Stomach (tissue), 9 donors: ENCODE measurements around the gene KLK11. TPM values are rescaled to one million over a fixed set of nuclear protein-coding genes. Genes with fewer than 3 reads are reported as not detected.

ENCODE experiments used
- DNase-seq, 2 donors: peaks; one replicate each; pipeline versions ENCODE4 v3.0.0 to v3.0.0-alpha.2; 2013 to 2019
- H3K27ac ChIP-seq, 5 donors: fragments of 200-600 bp in 4 of 5; sonication (generic) in 4 of 5; one replicate each; pipeline ENCODE4 v1.5.1; 2013 to 2019; ENCODE audit warnings: mild to moderate bottlenecking in 1 of 5, moderate library complexity in 1 of 5
- H3K27me3 ChIP-seq, 3 donors: fragments of 200-600 bp; sonication (generic); one replicate each; pipeline ENCODE4 v1.5.1; 2017 to 2019; ENCODE audit warnings: mixed run types in 1 of 3
- H3K36me3 ChIP-seq, 4 donors: fragments of 200-600 bp; sonication (generic); 1 replicate in 3 of 4; 2 replicates in 1 of 4; pipeline ENCODE4 v1.5.1; 2016 to 2019
- H3K4me1 ChIP-seq, 4 donors: fragments of 200-600 bp; sonication (generic); one replicate each; pipeline ENCODE4 v1.5.1; 2016 to 2019
- H3K4me3 ChIP-seq, 4 donors: fragments of 200-600 bp; sonication (generic) in 3 of 4; one replicate each; pipeline ENCODE4 v1.5.1; 2016 to 2019; ENCODE audit warnings: mild to moderate bottlenecking in 1 of 4
- H3K9me3 ChIP-seq, 4 donors: fragments of 200-600 bp; sonication (generic); one replicate each; pipeline ENCODE4 v1.5.1; 2016 to 2019
- CTCF ChIP-seq, 7 experiments: fragments of 450-650 bp in 4 of 7; fragments of 200-600 bp in 3 of 7; sonication (generic) in 3 of 7; IDR thresholded peaks; one replicate each; pipeline ENCODE4 v1.5.1; 2016 to 2019; ENCODE audit warnings: antibody characterized with exemption in 7 of 7, control low read depth in 2 of 7, mild to moderate bottlenecking in 1 of 7
- EP300 ChIP-seq: sonication (generic); formaldehyde crosslinking; IDR thresholded peaks from one replicate; pipeline ENCODE4 v1.6.1; 2017; ENCODE audit warnings: antibody characterized with exemption
- POLR2A ChIP-seq, 4 donors: fragments of 450-650 bp; IDR thresholded peaks; one replicate each; pipeline ENCODE4 v1.6.1; 2016; ENCODE audit warnings: antibody characterized with exemption in 4 of 4, control low read depth in 2 of 4, mild to moderate bottlenecking in 1 of 4, moderate library complexity in 1 of 4
- POLR2AphosphoS5 ChIP-seq, 3 donors: sonication (generic); formaldehyde crosslinking; IDR thresholded peaks; one replicate each; pipeline ENCODE4 v1.6.1; 2016; ENCODE audit warnings: antibody characterized with exemption in 3 of 3
- WGBS, 5 donors: extraction: QIAGEN DNeasy Blood & Tissue Kit in 3 of 5; methylation state at CpG; one replicate each; pipeline versions ENCODE4 v1.1.5 to v1.1.7; 2013 to 2018; 5-methylcytosine and 5-hydroxymethylcytosine counted together
- intact Hi-C: fragments of 100-400 bp; cut with DNase I; formaldehyde crosslinking; loops from one replicate; pipeline ENCODE4 v1.15.1; 2023; ENCODE audit warnings: low total_unique reads
- polyA plus RNA-seq, 3 donors: library from polyadenylated mRNA; stranded (reverse); fragments of 200-250 nt; gene quantifications; one replicate each; pipeline ENCODE4 v1.2.3, GENCODE V29; 2013
- total RNA-seq, 5 donors: library from RNA; depleted of rRNA; stranded (reverse); fragments of >200 nt; gene quantifications; one replicate each; pipeline versions ENCODE4 v1.1.0 to v1.2.3, GENCODE V29; 2014 to 2016
- donor health status: healthy with polysubstance abuse.
- donor health status: Bipolar disorder and iron deficiency.
- donor health status: healthy.

The KLK11 gene
- total and polyA plus RNA-seq, 8 donors: 1.8 to 152 (median 41.1) TPM; not detected in 1

- WGBS, 5 donors: 5 to 16% (median 9%) methylated on average over 4 of the region's 4 CpGs
- no peak for TF ChIP-seq EP300
- H3K9me3 ChIP-seq: peaks cover 0 to 4% (median 2%) of the 10 kb centered on the region in 4 donors
- no peak overlapping the region for H3K4me3 ChIP-seq
- no peak for DNase-seq
- H3K4me1 ChIP-seq: peaks cover 0 to 10% (median 0%) of the 10 kb centered on the region in 4 donors
- peaks cover 0 to 10% (median 0%) of the 10 kb centered on the region in 3 donors for H3K27me3 ChIP-seq
- peak overlapping the region in 1 of 5 donors; percentile 16 for H3K27ac ChIP-seq
- no peaks in the 10 kb centered on the region for H3K36me3 ChIP-seq
- intact Hi-C loops: no loop called here
Observed at GRCh38 chr19:51047031-51047335, 20.6 kb upstream of the KLK11 start.

GRCh38 chr19:51044327-51044726 is 17.9 kb upstream of the KLK11 start:
- Histone ChIP-seq H3K9me3 (no peaks in the 10 kb centered on the region), H3K4me3 (no peak overlapping the region), H3K36me3 (no peaks in the 10 kb centered on the region), H3K27ac (no peak overlapping the region), H3K4me1 (peaks cover 0 to 10% (median 0%) of the 10 kb centered on the region in 4 donors), H3K27me3 (peaks cover 0 to 5% (median 0%) of the 10 kb centered on the region in 3 donors)
- TF ChIP-seq POLR2A (IDR thresholded peaks at IDR 0.05) (no peak), EP300 (no peak), CTCF (IDR thresholded peaks at IDR 0.05) (no peak), POLR2AphosphoS5 (IDR thresholded peaks at IDR 0.05) (no peak)
- DNase-seq: no peak
- intact Hi-C loops: no loop called here
- WGBS, 5 donors: 83 to 86% (median 84%) methylated on average over 11 of the region's 11 CpGs

- no peak for DNase-seq
- intact Hi-C loops: no loop called here
- H3K36me3 ChIP-seq: no peaks in the 10 kb centered on the region
- H3K27ac ChIP-seq: no peak overlapping the region
- H3K4me1 ChIP-seq: peaks cover 0 to 10% (median 0%) of the 10 kb centered on the region in 4 donors
- 81 to 85% (median 83%) methylated on average over 9 of the region's 9 CpGs for WGBS, 5 donors
- H3K4me3 ChIP-seq: no peak overlapping the region
- no peak for TF ChIP-seq POLR2AphosphoS5 (IDR thresholded peaks at IDR 0.05)
- TF ChIP-seq CTCF (IDR thresholded peaks at IDR 0.05): no peak
- TF ChIP-seq POLR2A (IDR thresholded peaks at IDR 0.05): no peak
- TF ChIP-seq EP300: no peak
- H3K27me3 ChIP-seq: no peaks in the 10 kb centered on the region
- H3K9me3 ChIP-seq: no peaks in the 10 kb centered on the region
Observed at GRCh38 chr19:51043497-51043896, 17.1 kb upstream of the KLK11 start.

DNA sequence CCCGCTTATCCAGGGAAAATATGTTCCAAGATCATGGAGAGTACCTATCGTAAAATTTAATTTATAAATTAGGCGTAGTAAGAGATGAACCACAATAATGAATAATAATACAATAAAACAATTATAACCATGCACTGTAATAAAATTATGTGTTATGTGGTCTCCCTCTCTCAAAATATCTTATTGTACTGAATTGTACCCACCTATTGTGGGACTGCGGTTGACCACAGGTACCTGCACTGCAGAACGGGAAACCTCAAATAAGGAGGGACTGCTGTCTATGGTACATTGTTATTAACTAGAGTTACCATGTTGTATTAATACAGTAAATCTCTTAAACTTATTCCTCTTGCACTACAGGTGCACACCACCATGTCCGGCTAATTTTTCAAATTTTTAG is 13.7 kb upstream of the KLK11 start:
- Histone ChIP-seq H3K4me3 (no peak overlapping the region), H3K27me3 (peaks cover 0 to 1% (median 0%) of the 10 kb centered on the region in 3 donors), H3K36me3 (no peaks in the 10 kb centered on the region), H3K9me3 (no peaks in the 10 kb centered on the region), H3K4me1 (no peaks in the 10 kb centered on the region), H3K27ac (no peak overlapping the region)
- intact Hi-C loops: no loop called here
- no peak for DNase-seq
- WGBS, 5 donors: 90 to 95% (median 94%) methylated on average over 6 of the region's 6 CpGs
- no peak for TF ChIP-seq POLR2A (IDR thresholded peaks at IDR 0.05)

DNA sequence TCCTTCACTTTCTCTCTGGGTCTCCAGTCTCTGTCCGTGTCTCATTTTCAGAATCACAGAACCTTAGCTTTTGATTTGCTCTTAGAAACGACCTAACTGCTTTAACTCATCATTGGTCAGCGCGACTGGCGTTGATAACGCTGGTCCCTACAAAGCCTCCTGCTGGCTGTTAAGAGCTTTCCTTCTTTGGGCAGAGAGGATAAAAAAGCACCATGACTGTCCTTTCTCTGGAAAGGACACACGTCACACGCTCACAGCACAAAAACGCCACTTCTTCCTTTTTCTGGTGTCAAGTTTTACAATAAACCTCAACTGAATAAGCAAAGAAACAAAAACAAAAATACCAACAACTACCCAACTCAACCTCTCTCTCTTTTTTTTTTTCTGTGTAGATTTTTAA is 10.1 kb upstream of the KLK11 start:
- no peak for TF ChIP-seq CTCF (IDR thresholded peaks at IDR 0.05)
- TF ChIP-seq POLR2A (IDR thresholded peaks at IDR 0.05): no peak
- TF ChIP-seq POLR2AphosphoS5 (IDR thresholded peaks at IDR 0.05): no peak
- no peak for DNase-seq

More for the DNA sequence above, 10.1 kb upstream of the KLK11 start:
- Histone ChIP-seq H3K4me1 (no peaks in the 10 kb centered on the region), H3K27me3 (peaks cover 0 to 26% (median 0%) of the 10 kb centered on the region in 3 donors), H3K36me3 (no peaks in the 10 kb centered on the region), H3K27ac (no peak overlapping the region), H3K4me3 (no peak overlapping the region), H3K9me3 (no peaks in the 10 kb centered on the region)
- intact Hi-C loops: no loop called here
- WGBS, 5 donors: 35 to 61% (median 52%) methylated on average over 9 of the region's 9 CpGs
